ENCODE data around the gene NOL4L.
"Not testable (repeated sequence)": the region's sequence is repeated elsewhere in the genome, so short reads cannot be mapped to it uniquely, and the experiment has no call there.

NOL4L gene

DNA sequence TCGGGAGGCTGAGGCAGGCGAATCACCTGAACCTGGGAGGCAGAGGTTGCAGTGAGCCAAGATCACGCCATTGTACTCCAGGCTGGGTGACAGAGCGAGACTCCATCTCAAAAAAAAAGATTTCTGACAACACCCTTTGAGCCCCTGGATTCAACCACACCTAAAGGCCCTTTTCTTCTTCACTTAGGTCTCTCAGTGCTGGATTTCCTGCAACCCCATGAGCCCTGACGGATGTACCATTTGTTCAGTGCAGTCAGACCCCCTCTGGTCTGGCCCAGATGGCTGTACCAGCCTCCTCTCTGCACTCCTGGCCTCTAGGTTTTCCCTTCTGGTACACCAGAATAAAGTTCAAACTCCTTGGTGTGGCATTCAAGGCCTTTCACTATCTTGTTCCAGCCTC is 9.1 kb upstream of the NOL4L start:
- no peak overlapping the region for H3K4me3 Mint-ChIP-seq
- H3K36me3 Mint-ChIP-seq (ENCODE audit: low read depth): no peaks in the 10 kb centered on the region
- no peak overlapping the region for H3K27ac Mint-ChIP-seq
- no peaks in the 10 kb centered on the region for H3K27me3 Mint-ChIP-seq
- DNase-seq: no peak
- no peaks in the 10 kb centered on the region for H3K9me3 Mint-ChIP-seq
- peaks cover 11% of the 10 kb centered on the region for H3K4me1 Mint-ChIP-seq (ENCODE audit: low read depth)

DNA sequence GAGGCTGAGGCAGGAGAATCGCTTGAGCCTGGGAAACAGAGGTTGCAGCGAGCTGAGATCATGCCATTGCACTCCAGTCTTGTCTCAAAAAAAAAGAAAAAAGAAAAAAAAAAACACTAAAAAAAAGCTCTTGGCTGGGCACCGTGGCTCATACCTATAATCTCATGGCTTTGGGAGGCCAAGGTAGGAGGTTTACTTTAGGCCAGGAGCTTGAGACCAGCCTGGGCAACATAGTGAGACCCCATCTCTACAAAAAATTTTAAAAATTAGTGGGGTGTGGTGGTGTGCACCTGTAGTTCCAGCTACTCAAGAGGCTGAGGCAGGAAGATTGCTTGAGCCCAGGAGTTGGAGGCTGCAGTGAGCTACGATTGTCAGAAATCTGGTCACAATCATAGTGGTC is 7.5 kb upstream of the NOL4L start:
- H3K36me3 Mint-ChIP-seq (ENCODE audit: low read depth); H3K9me3 Mint-ChIP-seq; H3K27me3 Mint-ChIP-seq; H3K4me3 Mint-ChIP-seq; H3K27ac Mint-ChIP-seq; DNase-seq: not testable (repeated sequence)
- peaks cover 11% of the 10 kb centered on the region for H3K4me1 Mint-ChIP-seq (ENCODE audit: low read depth)

DNA sequence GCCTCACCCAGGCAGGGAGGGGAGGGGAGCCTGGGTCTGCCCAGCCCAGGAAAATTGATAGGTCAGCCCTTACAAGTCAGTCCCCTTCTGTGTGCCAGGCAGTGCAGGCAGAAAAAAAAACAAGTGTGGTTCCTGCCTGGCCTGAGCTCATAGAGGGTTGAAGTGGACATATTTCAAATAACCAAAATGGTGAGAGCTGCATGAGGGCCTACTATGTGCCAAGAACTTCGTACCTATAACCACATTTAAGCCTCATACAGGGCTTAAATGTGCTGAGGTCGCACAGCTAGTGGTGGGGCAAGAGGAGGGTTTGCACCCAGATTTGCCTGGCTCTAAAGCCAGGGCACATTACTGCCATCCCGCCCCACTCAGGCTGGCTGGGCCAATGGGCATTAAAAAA is 6.9 kb upstream of the NOL4L start:
- H3K27me3 Mint-ChIP-seq: no peaks in the 10 kb centered on the region
- H3K4me1 Mint-ChIP-seq (ENCODE audit: low read depth): peaks cover 11% of the 10 kb centered on the region
- no peaks in the 10 kb centered on the region for H3K9me3 Mint-ChIP-seq
- no peak overlapping the region for H3K4me3 Mint-ChIP-seq
- no peak overlapping the region for H3K27ac Mint-ChIP-seq
- no peak for DNase-seq
- H3K36me3 Mint-ChIP-seq (ENCODE audit: low read depth): no peaks in the 10 kb centered on the region

- H3K27me3 Mint-ChIP-seq: peaks cover 9% of the 10 kb centered on the region
- peaks cover 14% of the 10 kb centered on the region for H3K4me1 Mint-ChIP-seq (ENCODE audit: low read depth)
- no peaks in the 10 kb centered on the region for H3K36me3 Mint-ChIP-seq (ENCODE audit: low read depth)
- no peak overlapping the region for H3K4me3 Mint-ChIP-seq
- H3K9me3 Mint-ChIP-seq: no peaks in the 10 kb centered on the region
- DNase-seq: no peak
- no peak overlapping the region for H3K27ac Mint-ChIP-seq
Observed at GRCh38 chr20:32589769-32590168, 4.6 kb upstream of the NOL4L start.

DNA sequence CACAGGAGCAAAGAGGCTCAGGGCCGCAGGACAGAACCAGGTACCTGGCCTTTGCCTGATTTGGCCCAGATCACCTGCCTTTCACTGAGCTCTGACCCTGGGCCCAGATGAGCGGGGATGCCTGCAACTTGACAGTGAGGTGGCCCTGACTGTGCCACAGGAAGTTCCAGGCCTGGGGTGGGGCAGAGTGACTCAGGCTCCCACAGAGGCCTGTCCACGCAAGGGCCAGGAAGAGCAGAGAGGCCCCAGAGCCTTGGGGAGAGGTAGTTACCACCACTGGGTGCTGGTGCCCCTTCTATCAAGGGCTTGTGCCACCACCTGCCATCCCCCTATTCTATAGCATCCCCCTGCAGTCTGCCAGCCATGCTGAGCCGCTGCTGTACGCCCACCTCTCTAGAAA is 4.1 kb upstream of the NOL4L start:
- Mint-ChIP-seq H3K36me3 (ENCODE audit: low read depth) (no peaks in the 10 kb centered on the region), H3K4me1 (ENCODE audit: low read depth) (peaks cover 14% of the 10 kb centered on the region), H3K4me3 (no peak overlapping the region), H3K27ac (no peak overlapping the region), H3K27me3 (peaks cover 9% of the 10 kb centered on the region), H3K9me3 (no peaks in the 10 kb centered on the region)
- DNase-seq: no peak

DNA sequence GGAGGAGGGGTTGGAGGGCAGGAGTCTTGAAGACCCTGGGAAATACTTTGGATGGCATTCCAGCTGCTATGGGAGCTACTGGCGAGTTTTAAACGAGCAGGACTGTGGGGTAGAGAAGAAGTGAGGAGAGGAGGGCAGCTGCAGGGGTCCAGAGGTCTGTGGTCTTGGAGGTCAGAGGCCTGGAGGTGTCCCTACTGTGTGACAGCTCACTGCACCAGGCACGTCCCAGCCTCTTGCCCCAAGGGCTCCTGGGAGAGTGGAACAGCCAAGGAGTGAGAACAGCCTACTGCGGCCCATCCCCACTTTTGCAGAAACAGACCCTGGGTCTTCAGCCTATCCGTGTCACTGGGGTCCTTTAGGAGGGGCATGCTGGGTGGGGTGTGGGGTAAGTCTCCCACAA is 2.9 kb upstream of the NOL4L start:
- no peak for DNase-seq
- no peak overlapping the region for H3K27ac Mint-ChIP-seq
- H3K4me3 Mint-ChIP-seq: no peak overlapping the region
- no peaks in the 10 kb centered on the region for H3K36me3 Mint-ChIP-seq (ENCODE audit: low read depth)
- no peaks in the 10 kb centered on the region for H3K9me3 Mint-ChIP-seq
- H3K27me3 Mint-ChIP-seq: peaks cover 9% of the 10 kb centered on the region
- peaks cover 9% of the 10 kb centered on the region for H3K4me1 Mint-ChIP-seq (ENCODE audit: low read depth)

GRCh38 chr20:32586291-32586690 is 1.2 kb upstream of the NOL4L start:
- Mint-ChIP-seq H3K27ac (peak overlapping the region; percentile 85), H3K27me3 (peaks cover 9% of the 10 kb centered on the region), H3K9me3 (no peaks in the 10 kb centered on the region), H3K4me1 (ENCODE audit: low read depth) (peaks cover 22% of the 10 kb centered on the region), H3K4me3 (peak overlapping the region; percentile 80), H3K36me3 (ENCODE audit: low read depth) (no peaks in the 10 kb centered on the region)
- DNase-seq: no peak

- peaks cover 28% of the 10 kb centered on the region for H3K4me1 Mint-ChIP-seq (ENCODE audit: low read depth)
- H3K9me3 Mint-ChIP-seq: no peaks in the 10 kb centered on the region
- DNase-seq: peak; percentile 46
- H3K4me3 Mint-ChIP-seq: peak overlapping the region; percentile 80
- H3K27me3 Mint-ChIP-seq: peaks cover 9% of the 10 kb centered on the region
- no peaks in the 10 kb centered on the region for H3K36me3 Mint-ChIP-seq (ENCODE audit: low read depth)
- peak overlapping the region; percentile 85 for H3K27ac Mint-ChIP-seq
Observed at GRCh38 chr20:32585586-32586127, 524 bp upstream of the NOL4L start.

DNA sequence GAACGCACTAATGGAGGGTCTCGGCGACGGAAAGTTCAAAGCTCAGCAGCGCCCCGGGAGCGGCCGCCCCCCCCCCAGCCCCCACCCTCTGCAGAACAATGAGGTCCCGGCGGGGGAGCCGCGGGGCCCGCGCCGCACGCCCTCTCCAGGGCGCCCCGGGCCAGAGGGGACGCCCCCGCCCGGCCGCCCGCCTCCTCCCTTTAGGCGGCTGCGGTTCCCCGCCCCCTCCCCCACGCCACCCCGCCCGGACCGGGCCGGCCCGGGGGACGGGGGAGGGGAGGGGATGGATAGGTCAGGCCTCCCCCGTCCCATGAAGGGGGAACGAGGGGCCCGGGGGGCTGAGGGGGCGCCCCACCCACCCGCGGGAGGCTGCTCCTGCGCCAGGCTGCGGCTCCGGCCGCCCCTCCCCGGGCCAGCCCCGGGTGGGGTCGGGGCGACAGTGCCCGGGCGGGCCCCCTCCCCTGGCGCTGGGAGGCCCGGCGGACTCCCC is 1.5 kb downstream of the NOL4L start:
- peaks cover 48% of the 10 kb centered on the region for H3K4me1 Mint-ChIP-seq (ENCODE audit: low read depth)
- H3K4me3 Mint-ChIP-seq: no peak overlapping the region
- peaks cover 9% of the 10 kb centered on the region for H3K27me3 Mint-ChIP-seq
- no peaks in the 10 kb centered on the region for H3K9me3 Mint-ChIP-seq
- peak; percentile 46 for DNase-seq
- H3K27ac Mint-ChIP-seq: no peak overlapping the region
- no peaks in the 10 kb centered on the region for H3K36me3 Mint-ChIP-seq (ENCODE audit: low read depth)

DNA sequence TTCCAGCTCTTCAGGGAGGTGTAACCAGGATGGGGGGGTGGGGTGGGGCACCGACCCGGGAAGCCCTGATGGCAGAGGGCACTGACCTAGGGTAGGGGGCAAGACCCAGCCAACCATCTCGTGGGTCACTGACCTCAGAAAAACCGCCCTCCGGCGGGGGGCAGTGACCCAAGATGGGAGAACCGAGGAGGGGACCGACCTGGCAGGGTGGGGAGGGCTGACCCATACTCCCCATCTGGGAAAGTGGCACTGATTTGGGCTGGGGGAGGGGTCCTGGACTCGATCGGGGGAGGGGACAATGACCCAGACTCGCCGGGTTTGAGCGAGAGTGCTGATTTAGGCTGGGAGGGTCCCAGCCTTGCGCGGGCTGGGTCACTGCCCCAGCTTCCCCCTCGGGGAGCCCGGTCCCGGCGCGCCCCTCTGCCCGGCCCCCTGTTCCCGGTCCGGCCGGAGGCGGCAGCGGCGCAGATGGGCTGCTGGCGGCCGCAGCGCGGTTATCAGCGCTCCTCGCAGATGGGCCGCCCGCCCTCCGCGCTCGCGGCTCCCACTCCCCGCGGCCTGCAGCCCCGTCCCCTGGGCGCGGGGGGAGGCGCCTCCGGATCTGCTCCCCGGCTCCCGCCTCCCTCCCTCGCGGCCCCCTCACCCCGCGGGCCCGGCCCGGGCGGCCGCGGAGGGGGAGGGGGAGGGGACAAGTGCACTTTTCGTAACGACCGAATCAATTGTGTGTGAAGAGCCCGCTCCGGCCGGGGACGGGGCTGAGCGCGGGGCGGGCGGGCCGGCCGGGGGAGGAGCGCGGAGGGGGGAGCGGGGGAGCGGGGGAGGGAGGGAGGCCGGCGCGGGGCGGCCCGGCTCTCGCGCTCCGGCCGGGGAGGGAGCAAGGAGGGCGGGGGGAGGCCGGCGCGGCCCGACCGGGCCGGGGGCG is 2.2 kb downstream of the NOL4L start:
- peaks cover 9% of the 10 kb centered on the region for H3K27me3 Mint-ChIP-seq
- H3K36me3 Mint-ChIP-seq (ENCODE audit: low read depth): no peaks in the 10 kb centered on the region
- H3K9me3 Mint-ChIP-seq: no peaks in the 10 kb centered on the region
- peak overlapping the region; percentile 40 for H3K27ac Mint-ChIP-seq
- DNase-seq: peak; percentile 62
- peaks cover 52% of the 10 kb centered on the region for H3K4me1 Mint-ChIP-seq (ENCODE audit: low read depth)
- peak overlapping the region; percentile 62 for H3K4me3 Mint-ChIP-seq

GRCh38 chr20:32581839-32582658 is 3.1 kb downstream of the NOL4L start:
- no peak for DNase-seq
- H3K27me3 Mint-ChIP-seq: peaks cover 9% of the 10 kb centered on the region
- H3K36me3 Mint-ChIP-seq (ENCODE audit: low read depth): no peaks in the 10 kb centered on the region
- peaks cover 52% of the 10 kb centered on the region for H3K4me1 Mint-ChIP-seq (ENCODE audit: low read depth)
- H3K27ac Mint-ChIP-seq: peak overlapping the region; percentile 83
- peak overlapping the region; percentile 62 for H3K4me3 Mint-ChIP-seq
- H3K9me3 Mint-ChIP-seq: no peaks in the 10 kb centered on the region

GRCh38 chr20:32580970-32581838 is 3.9 kb downstream of the NOL4L start:
- no peaks in the 10 kb centered on the region for H3K36me3 Mint-ChIP-seq (ENCODE audit: low read depth)
- H3K4me3 Mint-ChIP-seq: peak overlapping the region; percentile 60
- no peaks in the 10 kb centered on the region for H3K9me3 Mint-ChIP-seq
- peak overlapping the region; percentile 83 for H3K27ac Mint-ChIP-seq
- H3K27me3 Mint-ChIP-seq: peaks cover 6% of the 10 kb centered on the region
- H3K4me1 Mint-ChIP-seq (ENCODE audit: low read depth): peaks cover 51% of the 10 kb centered on the region
- DNase-seq: peak; percentile 55

- Mint-ChIP-seq H3K4me3 (no peak overlapping the region), H3K4me1 (ENCODE audit: low read depth) (peaks cover 43% of the 10 kb centered on the region), H3K9me3 (no peaks in the 10 kb centered on the region), H3K36me3 (ENCODE audit: low read depth) (no peaks in the 10 kb centered on the region), H3K27ac (peak overlapping the region; percentile 83), H3K27me3 (no peaks in the 10 kb centered on the region)
- DNase-seq: no peak
Observed at GRCh38 chr20:32580219-32580969, 4.7 kb downstream of the NOL4L start.

Data from activated T-cell treated with anti-CD3 and anti-CD28 coated beads, Interleukin-2, amount 50 U/mL, for 24 hours (primary cell).